Activated T-cell treated with anti-CD3 and anti-CD28 coated beads, Interleukin-2, amount 50 U/mL, for 72 hours (primary cell): ENCODE data around the gene HAPLN3. TPM values are rescaled to one million over a fixed set of nuclear protein-coding genes. Genes with fewer than 3 reads are reported as not detected.
"Not testable (repeated sequence)": the region's sequence is repeated elsewhere in the genome, so short reads cannot be mapped to it uniquely, and the experiment has no call there.

ENCODE experiments used
- ATAC-seq, 2 donors: fragments of 150-1000 bp; cut with Tn5 transposase; replicated peaks in 1 of 2; 2 replicates each; pipeline ENCODE4 v1.10.0; 2021; ENCODE audit warnings: moderate library complexity in 2 of 2, mild to moderate bottlenecking in 1 of 2
- DNase-seq, 2 donors: peaks; one replicate each; pipeline ENCODE4 v3.0.0; 2021 to 2022; ENCODE audit warnings: mixed read lengths in 1 of 2
- H3K27ac Mint-ChIP-seq: one replicate; pipeline ENCODE4 v1.8.0; 2022; ENCODE audit warnings: mild to moderate bottlenecking, moderate library complexity, mixed read lengths
- H3K27me3 Mint-ChIP-seq: one replicate; pipeline ENCODE4 v1.8.0; 2022; ENCODE audit warnings: low read depth, mixed read lengths
- H3K36me3 Mint-ChIP-seq, 2 donors: one replicate each; pipeline ENCODE4 v1.8.0; 2022; ENCODE audit warnings: mixed read lengths in 2 of 2, mild to moderate bottlenecking in 1 of 2; ENCODE audit not compliant: insufficient read depth in 2 of 2
- H3K4me1 Mint-ChIP-seq: one replicate; pipeline ENCODE4 v1.8.0; 2022; ENCODE audit warnings: low read depth, mixed read lengths
- H3K4me3 Mint-ChIP-seq, 2 donors: one replicate each; pipeline ENCODE4 v1.8.0; 2022; ENCODE audit warnings: mild to moderate bottlenecking in 2 of 2, mixed read lengths in 2 of 2, moderate library complexity in 2 of 2
- H3K9me3 Mint-ChIP-seq, 2 donors: one replicate each; pipeline ENCODE4 v1.8.0; 2022; ENCODE audit warnings: mixed read lengths in 2 of 2
- total RNA-seq, 2 donors: library from RNA; stranded (reverse); gene quantifications; one replicate each; pipeline ENCODE4 v1.2.3, GENCODE V29; 2022

The HAPLN3 gene, protein sequence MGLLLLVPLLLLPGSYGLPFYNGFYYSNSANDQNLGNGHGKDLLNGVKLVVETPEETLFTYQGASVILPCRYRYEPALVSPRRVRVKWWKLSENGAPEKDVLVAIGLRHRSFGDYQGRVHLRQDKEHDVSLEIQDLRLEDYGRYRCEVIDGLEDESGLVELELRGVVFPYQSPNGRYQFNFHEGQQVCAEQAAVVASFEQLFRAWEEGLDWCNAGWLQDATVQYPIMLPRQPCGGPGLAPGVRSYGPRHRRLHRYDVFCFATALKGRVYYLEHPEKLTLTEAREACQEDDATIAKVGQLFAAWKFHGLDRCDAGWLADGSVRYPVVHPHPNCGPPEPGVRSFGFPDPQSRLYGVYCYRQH
- 100 to 1,000 TPM in 1 of 2 donors, 10 to 100 TPM in 1; 82.5 to 114 TPM for total RNA-seq

DNA sequence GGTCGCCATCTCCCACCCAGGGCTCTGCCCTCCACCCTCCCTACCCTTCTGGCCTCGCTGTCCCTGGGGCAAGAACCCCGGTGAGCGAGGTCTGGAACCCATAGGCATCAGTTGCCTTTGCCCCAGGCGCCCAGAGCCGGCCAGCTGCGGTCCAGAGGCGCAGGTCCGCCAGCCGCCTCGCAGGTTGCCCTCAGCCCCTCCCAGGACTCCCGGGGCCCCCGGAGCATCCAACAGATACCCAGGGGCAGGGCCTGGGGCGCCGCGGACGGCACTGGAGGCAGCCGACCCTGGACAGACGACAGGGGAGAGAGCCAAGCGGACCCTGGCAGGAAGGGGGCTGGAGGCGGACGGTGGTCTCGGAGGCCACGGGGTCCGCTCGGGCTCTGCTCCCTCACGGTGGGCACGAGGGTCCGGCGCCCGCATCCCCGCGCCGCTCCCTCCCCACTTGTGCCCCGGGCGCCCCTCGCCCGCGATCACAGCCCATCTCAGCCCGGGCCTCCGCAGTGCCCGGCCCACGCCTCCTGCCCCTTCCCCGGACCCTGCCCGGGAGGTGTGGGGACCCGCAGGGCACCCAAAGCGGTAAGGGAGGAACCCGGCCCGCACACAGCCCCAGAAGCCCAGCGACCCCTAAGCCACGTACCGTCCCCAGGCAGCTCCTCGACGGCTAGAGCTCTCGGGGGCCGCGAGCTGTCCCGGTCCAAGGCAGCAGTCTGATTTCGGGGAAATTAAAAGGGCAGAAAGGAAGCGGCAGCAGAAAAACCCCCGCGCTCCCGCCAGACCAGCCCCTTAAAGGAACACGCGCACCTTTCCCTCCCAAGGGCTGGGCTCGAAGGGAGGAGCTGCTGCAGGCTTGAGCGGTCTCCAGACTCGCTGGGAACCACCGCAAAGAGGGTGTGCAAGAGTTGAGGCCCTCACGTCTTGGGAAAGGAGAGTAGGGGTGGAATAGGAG, at the start of gene HAPLN3:
Gene HAPLN3 (minus strand): TSS at position 726 of the 949 bp plus-strand sequence. CDS start 8,246 bp downstream, outside the sequence.
- peak within 1 kb of the TSS; percentile 76 to 94 for H3K4me3 Mint-ChIP-seq
- DNase-seq (peak; percentile 70 to 80), ATAC-seq (peak; percentile 69)
- H3K36me3 Mint-ChIP-seq = peaks cover 0 to 5% of the 10 kb centered on the region in 2 donors
- H3K27me3 Mint-ChIP-seq = no peaks in the 10 kb centered on the region
- H3K9me3 Mint-ChIP-seq = no peaks in the 10 kb centered on the region
- peaks cover 46% of the 10 kb centered on the region for H3K4me1 Mint-ChIP-seq
- H3K27ac Mint-ChIP-seq = peak within 1 kb of the TSS; percentile 36

DNA sequence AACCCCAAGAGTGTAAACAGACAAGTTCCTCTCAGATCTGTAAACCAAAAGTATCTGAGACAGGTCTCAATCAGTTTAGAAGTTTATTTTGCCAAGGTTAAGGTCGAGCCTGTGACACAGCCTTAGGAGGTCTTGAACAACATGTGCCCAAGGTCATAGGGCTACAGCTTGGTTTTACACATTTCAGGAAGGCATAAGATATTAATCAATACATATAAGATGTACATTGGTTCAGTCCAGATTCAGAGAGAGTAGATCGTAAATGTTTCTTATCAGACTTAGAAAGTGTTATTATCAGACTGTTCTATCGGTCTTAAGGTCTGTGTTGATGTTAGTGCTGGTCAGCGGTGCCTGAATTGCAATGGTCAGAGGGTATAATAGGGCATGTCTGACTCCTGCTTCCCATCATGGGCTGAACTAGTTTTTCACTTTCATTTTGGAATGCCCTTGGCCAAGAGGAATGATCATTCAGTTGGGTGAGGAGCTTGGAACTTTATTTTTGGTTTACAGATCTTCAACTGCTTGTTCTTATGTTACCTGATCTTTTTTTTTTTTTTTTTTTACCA, 44.8 kb upstream of the HAPLN3 start:
- no peak overlapping the region for H3K27ac Mint-ChIP-seq
- no peak overlapping the region for H3K4me3 Mint-ChIP-seq
- peaks cover 5% of the 10 kb centered on the region for H3K27me3 Mint-ChIP-seq
- ATAC-seq (no peak), DNase-seq (no peak)
- H3K9me3 Mint-ChIP-seq = no peaks in the 10 kb centered on the region
- peaks cover 6% of the 10 kb centered on the region for H3K4me1 Mint-ChIP-seq
- H3K36me3 Mint-ChIP-seq = no peaks in the 10 kb centered on the region

GRCh38 chr15:88939486-88939806, 44.1 kb upstream of the HAPLN3 start:
- no peak overlapping the region for H3K27ac Mint-ChIP-seq
- H3K36me3 Mint-ChIP-seq = no peaks in the 10 kb centered on the region
- no peak overlapping the region for H3K4me3 Mint-ChIP-seq
- peaks cover 6% of the 10 kb centered on the region for H3K4me1 Mint-ChIP-seq
- DNase-seq (no peak), ATAC-seq (no peak)
- no peaks in the 10 kb centered on the region for H3K9me3 Mint-ChIP-seq
- peaks cover 11% of the 10 kb centered on the region for H3K27me3 Mint-ChIP-seq

DNA sequence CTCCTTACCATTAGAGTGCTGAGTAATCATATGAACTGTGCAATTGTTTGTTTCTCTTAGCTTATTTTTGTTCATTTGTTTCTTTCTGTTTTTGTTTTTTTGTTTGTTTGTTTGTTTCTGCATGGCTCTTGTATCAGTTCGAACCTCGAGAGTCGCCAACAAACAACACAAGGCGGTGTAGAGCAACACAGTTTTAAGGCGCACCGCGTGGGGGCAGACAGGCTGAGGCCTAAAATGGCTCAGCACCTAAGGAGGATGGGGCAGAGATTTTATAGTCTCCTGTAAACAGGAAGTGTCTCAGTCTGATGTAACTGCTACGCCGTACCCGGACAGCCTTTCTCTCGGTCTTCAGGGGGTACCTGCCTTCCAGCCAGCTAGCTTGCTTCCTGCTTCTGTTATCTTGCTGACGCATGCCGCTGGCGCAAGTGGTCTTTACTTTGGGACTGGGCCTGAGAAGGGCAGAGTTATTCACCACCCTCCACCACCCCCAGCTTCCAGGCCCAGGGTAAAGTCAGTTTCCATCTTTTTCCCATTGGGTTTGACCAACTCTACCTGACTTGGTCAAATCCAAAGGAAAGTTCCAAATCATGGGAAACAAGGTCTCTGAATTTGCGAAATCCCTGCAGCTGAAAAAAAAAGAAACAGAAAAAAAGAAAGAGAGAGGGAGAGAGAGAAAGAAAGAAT, 43.6 kb upstream of the HAPLN3 start:
- no peak overlapping the region for H3K4me3 Mint-ChIP-seq
- ATAC-seq = no peak
- H3K9me3 Mint-ChIP-seq = no peaks in the 10 kb centered on the region
- H3K36me3 Mint-ChIP-seq = no peaks in the 10 kb centered on the region
- H3K27me3 Mint-ChIP-seq = peaks cover 11% of the 10 kb centered on the region
- DNase-seq = no peak
- H3K27ac Mint-ChIP-seq = no peak overlapping the region
- peaks cover 6% of the 10 kb centered on the region for H3K4me1 Mint-ChIP-seq

GRCh38 chr15:88934449-88934848, 39.1 kb upstream of the HAPLN3 start:
- not testable (repeated sequence) for H3K36me3 Mint-ChIP-seq, H3K27ac Mint-ChIP-seq, H3K9me3 Mint-ChIP-seq, DNase-seq, ATAC-seq, H3K4me3 Mint-ChIP-seq, H3K4me1 Mint-ChIP-seq
- H3K27me3 Mint-ChIP-seq = peaks cover 27% of the 10 kb centered on the region

GRCh38 chr15:88932875-88933330, 37.6 kb upstream of the HAPLN3 start:
- no peak overlapping the region for H3K4me3 Mint-ChIP-seq
- H3K36me3 Mint-ChIP-seq = peaks cover 0 to 2% of the 10 kb centered on the region in 2 donors
- H3K9me3 Mint-ChIP-seq = no peaks in the 10 kb centered on the region
- H3K27ac Mint-ChIP-seq = no peak overlapping the region
- no peaks in the 10 kb centered on the region for H3K4me1 Mint-ChIP-seq
- peaks cover 27% of the 10 kb centered on the region for H3K27me3 Mint-ChIP-seq
- ATAC-seq (no peak), DNase-seq (no peak)

- no peaks in the 10 kb centered on the region for H3K4me1 Mint-ChIP-seq
Measured at GRCh38 chr15:88932271-88932874, 37.0 kb upstream of the HAPLN3 start.

GRCh38 chr15:88930579-88930978, 35.2 kb upstream of the HAPLN3 start:
- Mint-ChIP-seq H3K27ac (no peak overlapping the region), H3K4me3 (no peak overlapping the region), H3K27me3 (peaks cover 25% of the 10 kb centered on the region), H3K36me3 (peaks cover 0 to 2% of the 10 kb centered on the region in 2 donors), H3K4me1 (no peaks in the 10 kb centered on the region), H3K9me3 (no peaks in the 10 kb centered on the region)
- no peak for ATAC-seq
- DNase-seq = no peak

More at GRCh38 chr15:88932271-88932874, 37.0 kb upstream of the HAPLN3 start:
- Mint-ChIP-seq H3K4me3 (no peak overlapping the region), H3K27me3 (peaks cover 27% of the 10 kb centered on the region), H3K9me3 (no peaks in the 10 kb centered on the region), H3K36me3 (peaks cover 0 to 2% of the 10 kb centered on the region in 2 donors), H3K27ac (no peak overlapping the region)
- ATAC-seq (no peak), DNase-seq (no peak)

- peaks cover 16% of the 10 kb centered on the region for H3K27me3 Mint-ChIP-seq
- not testable (repeated sequence) for H3K9me3 Mint-ChIP-seq, H3K27ac Mint-ChIP-seq, DNase-seq, H3K4me1 Mint-ChIP-seq, H3K4me3 Mint-ChIP-seq, H3K36me3 Mint-ChIP-seq, ATAC-seq
Measured at GRCh38 chr15:88929358-88930098, 34.2 kb upstream of the HAPLN3 start.

DNA sequence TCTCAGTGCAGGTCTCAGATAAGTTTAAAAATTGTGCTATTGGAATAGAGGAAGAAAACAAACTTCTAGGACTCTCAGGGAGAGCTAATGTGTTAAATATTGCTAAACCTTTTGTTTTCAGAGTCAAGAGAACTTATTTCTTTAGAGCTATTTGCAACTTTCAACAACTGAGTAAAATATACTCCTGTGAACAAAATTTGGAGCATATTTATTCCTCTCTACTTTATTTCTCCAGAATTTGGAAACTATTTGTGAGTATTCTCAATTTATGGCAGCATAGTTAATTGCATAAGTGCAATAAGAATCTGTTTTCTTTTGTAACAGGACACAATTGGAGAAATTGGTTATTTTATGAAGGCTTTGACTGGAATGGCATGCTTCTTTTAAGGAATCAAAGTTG, 32.8 kb upstream of the HAPLN3 start:
- H3K4me1 Mint-ChIP-seq, H3K27ac Mint-ChIP-seq, H3K4me3 Mint-ChIP-seq: not testable (repeated sequence)

DNA sequence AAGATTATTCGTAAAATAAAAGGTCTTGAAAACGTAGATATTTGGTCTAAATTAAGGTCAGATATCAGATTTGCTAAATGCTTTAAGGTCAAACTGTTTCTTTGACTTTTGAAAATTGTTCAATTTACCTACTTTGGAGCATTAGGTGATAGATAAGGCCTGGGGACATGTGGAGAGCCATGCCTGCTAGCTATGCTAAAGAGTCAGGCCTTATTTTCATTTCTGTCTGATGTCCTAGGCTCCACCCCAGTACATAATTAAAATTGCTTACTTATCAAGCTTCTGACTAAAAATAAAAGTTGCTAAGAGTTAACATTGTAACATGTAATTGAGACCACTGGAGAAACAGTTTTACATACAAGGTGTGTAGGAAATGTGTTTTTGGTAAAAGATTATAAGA, 30.3 kb upstream of the HAPLN3 start:
- ATAC-seq, H3K36me3 Mint-ChIP-seq, H3K27ac Mint-ChIP-seq, DNase-seq, H3K9me3 Mint-ChIP-seq, H3K27me3 Mint-ChIP-seq, H3K4me3 Mint-ChIP-seq: not testable (repeated sequence)
- peaks cover 11% of the 10 kb centered on the region for H3K4me1 Mint-ChIP-seq

More for the DNA sequence above, 32.8 kb upstream of the HAPLN3 start:
- ATAC-seq, H3K9me3 Mint-ChIP-seq, H3K36me3 Mint-ChIP-seq, DNase-seq: not testable (repeated sequence)
- peaks cover 16% of the 10 kb centered on the region for H3K27me3 Mint-ChIP-seq
